ENCODE results near the gene CCDC183.

CCDC183 gene

GRCh38 chr9:136854113-136854841 lies 58.1 kb downstream of the CCDC183 start:
- FAIRE-seq (no peak), DNase-seq (ENCODE audit: insufficient read length) (no peak)
- TF ChIP-seq TAF1 (IDR thresholded peaks at IDR 0.05; ENCODE audit: borderline replicate concordance, low read depth, low read length): no peak
- no peak for TF ChIP-seq POLR2A (IDR thresholded peaks at IDR 0.05; ENCODE audit: low read depth, low read length)
- TF ChIP-seq POLR2AphosphoS5 (IDR thresholded peaks at IDR 0.05; ENCODE audit: low read depth, low read length): no peak

- FAIRE-seq (no peak), DNase-seq (ENCODE audit: insufficient read length) (no peak)
- TF ChIP-seq POLR2AphosphoS5 (IDR thresholded peaks at IDR 0.05; ENCODE audit: low read depth, low read length) (no peak), TAF1 (IDR thresholded peaks at IDR 0.05; ENCODE audit: borderline replicate concordance, low read depth, low read length) (no peak), POLR2A (IDR thresholded peaks at IDR 0.05; ENCODE audit: low read depth, low read length) (no peak)
Measured at GRCh38 chr9:136854842-136855460, 58.8 kb downstream of the CCDC183 start.

GRCh38 chr9:136855461-136856078 lies 59.4 kb downstream of the CCDC183 start:
- no peak for DNase-seq (ENCODE audit: insufficient read length)
- no peak for TF ChIP-seq POLR2A (IDR thresholded peaks at IDR 0.05; ENCODE audit: low read depth, low read length)
- no peak for TF ChIP-seq TAF1 (IDR thresholded peaks at IDR 0.05; ENCODE audit: borderline replicate concordance, low read depth, low read length)
- TF ChIP-seq POLR2AphosphoS5 (IDR thresholded peaks at IDR 0.05; ENCODE audit: low read depth, low read length): no peak
- FAIRE-seq: no peak

GRCh38 chr9:136856079-136856476 lies 59.9 kb downstream of the CCDC183 start:
- no peak for DNase-seq (ENCODE audit: insufficient read length)
- TF ChIP-seq TAF1 (IDR thresholded peaks at IDR 0.05; ENCODE audit: borderline replicate concordance, low read depth, low read length) (no peak), POLR2A (IDR thresholded peaks at IDR 0.05; ENCODE audit: low read depth, low read length) (no peak), POLR2AphosphoS5 (IDR thresholded peaks at IDR 0.05; ENCODE audit: low read depth, low read length) (no peak)
- no peak for FAIRE-seq

GRCh38 chr9:136856541-136857141 lies 60.5 kb downstream of the CCDC183 start:
- no peak for DNase-seq (ENCODE audit: insufficient read length)
- no peak for FAIRE-seq
- TF ChIP-seq POLR2A (IDR thresholded peaks at IDR 0.05; ENCODE audit: low read depth, low read length): no peak

GRCh38 chr9:136857166-136857565 lies 61.0 kb downstream of the CCDC183 start:
- no peak for FAIRE-seq
- DNase-seq (ENCODE audit: insufficient read length): no peak
- no peak for TF ChIP-seq POLR2A (IDR thresholded peaks at IDR 0.05; ENCODE audit: low read depth, low read length)
- TF ChIP-seq TAF1 (IDR thresholded peaks at IDR 0.05; ENCODE audit: borderline replicate concordance, low read depth, low read length): no peak
- TF ChIP-seq POLR2AphosphoS5 (IDR thresholded peaks at IDR 0.05; ENCODE audit: low read depth, low read length): no peak

Measured in GM12892 (cell line).